Colon (tissue), 2 donors: ENCODE results near the gene STARD10.

Experiments used
- FAIRE-seq: peaks from 2 replicates; lab custom pipeline; 2012; peaks lifted over from hg19 to GRCh38; lab: Jason Lieb, UNC
- donor health status: control.
- donor health status: control.

STARD10 gene

DNA sequence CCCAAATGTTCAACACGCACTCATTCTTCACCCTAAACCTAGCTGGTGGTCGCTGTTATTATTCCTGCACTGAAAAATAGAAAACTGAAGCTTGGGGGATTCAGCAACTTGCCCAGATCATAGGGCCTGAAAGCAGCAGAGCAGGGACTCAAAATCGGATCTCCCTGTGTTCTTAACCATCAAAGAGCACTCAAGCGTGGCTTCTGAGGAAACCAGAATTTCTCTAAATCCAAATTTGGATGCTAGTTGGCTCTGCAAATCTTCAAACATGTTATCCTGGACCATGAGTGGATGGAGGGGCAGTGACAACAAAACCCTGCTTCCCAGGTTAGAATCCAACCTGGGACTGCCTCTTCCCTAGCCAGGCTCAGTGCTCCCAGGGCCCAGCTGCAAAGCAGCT, 30.0 kb downstream of the STARD10 start:
- no peak for FAIRE-seq

DNA sequence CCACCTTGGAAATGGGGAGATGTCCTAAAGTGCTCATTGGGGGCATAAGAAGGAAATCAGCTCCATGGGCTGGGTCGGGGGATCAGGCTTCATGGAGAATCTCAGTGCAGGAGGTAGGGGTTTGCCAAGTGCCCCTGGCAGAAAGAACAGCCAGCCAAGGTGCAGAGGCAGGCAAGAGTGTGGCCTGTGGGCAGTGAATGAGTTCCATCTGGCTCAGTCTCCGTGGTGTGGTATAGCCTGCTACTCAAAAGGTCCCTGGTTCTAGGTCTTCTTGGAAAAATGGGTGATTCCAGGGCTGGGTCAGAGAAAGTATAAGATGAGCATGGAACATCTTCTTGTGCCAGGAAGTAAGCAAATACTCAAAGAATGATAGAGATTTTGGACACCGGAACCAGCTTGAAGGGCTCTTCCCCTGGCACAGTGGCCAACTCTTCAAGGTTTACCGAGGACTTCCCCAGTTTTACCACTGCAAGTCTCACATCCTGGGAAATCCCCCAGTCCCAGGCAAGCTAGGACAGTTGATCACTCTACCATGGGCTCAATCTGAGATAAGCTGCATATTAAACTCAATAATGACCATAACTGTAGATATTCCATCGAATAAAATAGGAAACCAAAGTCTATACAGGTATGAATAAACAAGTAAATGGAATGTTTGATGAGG, 31.1 kb downstream of the STARD10 start:
- no peak for FAIRE-seq

DNA sequence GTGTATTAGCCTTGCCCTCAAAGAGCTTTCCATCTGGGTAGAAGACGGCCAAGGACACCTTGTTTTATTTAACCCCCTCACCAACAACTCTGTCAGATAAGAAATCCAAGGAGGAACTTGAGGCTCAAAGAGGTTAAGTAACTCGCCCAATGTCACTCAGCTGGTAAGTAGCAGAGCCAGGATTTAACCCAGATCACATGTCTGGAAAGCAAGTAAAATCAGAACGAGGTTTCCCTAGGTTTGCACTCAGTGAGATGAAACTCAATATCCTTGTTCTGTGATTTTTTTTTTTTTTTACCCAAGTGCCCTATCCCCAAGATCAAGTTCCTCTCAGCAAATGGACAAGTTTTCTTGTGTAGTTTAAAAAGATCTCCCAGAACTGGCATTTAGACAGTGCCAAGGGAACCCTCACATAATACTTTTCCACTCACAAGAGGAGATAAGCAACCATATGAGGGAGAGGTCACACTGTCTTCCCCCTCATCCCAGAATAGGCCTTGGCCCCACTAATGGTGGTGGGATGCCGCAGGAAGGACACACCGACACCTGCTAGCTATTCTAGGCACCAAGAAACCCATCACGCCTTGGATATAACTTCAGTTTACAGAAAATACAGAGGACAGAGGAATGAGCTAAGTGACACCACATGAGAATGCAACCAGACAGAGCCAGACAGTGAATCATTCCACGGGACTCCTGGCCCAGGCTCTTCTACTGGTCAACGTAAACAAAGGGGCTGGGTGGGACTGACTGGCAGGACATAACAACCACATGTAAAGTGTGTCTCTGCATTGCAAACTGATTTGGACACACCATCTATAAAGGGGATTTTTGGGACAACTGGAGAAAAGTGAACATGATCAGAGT, 33.1 kb downstream of the STARD10 start:
- FAIRE-seq = no peak

DNA sequence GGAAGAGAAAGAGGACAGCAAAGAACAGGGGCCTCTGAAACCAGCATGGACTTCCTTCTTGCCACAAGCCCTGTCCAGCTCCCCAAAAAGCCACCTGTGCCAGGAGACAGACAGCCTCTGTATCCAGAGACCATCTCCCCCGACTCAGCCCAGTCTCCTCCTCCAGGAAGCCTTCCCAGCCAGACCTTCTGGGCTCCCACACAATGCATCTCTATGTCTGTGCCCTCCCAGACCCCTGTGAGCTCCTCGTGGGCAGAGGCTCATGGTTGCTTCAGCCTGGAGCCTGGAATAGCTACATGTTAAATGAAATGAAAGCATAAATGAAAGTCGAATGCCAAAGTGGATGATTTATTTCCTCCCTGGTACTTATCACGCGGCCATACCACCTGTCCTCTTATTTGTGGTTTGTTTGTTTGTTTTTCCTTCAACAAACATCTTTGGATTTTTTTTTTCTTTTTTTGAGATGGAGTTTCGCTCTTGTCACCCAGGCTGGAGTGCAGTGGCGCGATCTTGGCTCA, 34.3 kb downstream of the STARD10 start:
- no peak for FAIRE-seq

DNA sequence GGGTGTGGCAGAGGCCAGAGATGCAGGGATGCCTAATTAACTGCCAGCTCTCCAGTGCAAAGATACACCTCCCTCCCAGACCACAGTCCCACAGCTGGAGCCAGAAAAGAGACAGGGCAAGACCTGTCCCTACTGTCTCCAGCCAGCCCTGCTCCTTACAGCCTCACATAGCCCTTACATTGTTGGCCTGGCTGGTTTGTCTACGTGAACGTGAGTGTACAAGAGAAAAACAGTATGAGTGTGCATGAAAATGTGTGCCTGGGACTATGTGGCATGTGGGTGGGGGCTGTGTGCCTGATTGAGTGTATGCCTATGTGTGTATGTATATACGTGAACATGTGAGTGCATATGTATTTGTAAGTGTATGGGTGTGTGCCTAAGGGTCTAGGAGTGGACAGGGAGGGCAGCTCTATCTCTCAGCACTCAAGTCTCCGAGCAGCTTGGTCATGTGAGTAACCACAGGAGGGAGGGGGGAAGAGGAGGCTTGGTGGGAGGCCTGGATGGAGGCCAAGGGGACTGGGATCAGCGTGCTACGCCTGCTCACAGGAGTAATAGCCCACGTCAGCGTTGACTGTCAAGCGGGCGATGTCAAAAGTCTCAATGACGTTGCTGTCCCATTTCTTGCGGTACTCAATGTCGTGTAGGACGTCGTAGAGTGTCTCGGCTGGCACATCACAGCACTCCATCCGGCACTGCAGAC, 35.0 kb downstream of the STARD10 start:
- FAIRE-seq = no peak

DNA sequence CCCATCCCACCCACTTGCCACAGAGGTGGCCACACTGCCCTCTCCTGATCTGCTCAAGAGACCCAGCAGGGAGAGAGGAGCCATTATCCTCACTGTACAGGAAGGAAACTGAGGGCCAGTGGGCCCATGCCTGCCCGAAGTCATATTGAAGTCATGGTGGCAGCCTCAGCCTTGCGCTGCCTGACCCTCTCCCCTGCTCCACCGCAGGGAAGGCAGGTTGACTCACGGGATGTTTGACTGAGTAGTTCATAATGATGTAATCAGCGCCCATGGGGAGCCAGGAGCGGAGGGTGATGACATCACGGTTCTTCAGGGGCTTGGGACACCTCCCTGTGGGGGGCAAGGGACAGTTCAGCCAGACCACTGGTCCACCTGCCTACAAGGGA, 35.5 kb downstream of the STARD10 start:
- FAIRE-seq = no peak

DNA sequence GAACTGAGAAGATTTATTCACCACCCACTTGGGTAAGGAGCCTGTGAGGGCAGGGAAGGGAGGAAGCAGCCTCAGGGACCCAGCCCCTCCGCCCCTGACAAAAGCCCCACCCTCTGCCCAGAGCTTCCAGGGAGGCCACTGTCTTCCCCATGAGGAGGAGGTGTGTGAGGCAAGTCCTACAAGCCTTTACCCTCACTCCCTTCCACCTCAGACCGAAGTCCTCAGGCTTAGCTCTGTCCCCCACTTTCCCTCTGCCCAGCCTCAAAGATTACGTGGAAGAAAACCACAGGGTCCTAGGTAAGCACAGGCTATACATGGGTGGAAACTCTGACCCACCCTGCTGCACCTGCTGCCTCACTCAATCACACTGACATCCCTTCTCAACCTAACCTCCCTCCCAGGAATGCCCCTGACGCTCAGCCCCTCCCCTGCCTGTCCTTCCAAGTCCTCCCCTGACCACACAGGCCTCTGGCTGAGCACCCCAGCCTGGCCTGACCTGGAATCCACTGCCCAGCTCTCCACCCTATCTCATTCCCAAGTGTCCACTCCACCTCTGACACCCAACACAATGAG, 38.0 kb downstream of the STARD10 start:
- no peak for FAIRE-seq

DNA sequence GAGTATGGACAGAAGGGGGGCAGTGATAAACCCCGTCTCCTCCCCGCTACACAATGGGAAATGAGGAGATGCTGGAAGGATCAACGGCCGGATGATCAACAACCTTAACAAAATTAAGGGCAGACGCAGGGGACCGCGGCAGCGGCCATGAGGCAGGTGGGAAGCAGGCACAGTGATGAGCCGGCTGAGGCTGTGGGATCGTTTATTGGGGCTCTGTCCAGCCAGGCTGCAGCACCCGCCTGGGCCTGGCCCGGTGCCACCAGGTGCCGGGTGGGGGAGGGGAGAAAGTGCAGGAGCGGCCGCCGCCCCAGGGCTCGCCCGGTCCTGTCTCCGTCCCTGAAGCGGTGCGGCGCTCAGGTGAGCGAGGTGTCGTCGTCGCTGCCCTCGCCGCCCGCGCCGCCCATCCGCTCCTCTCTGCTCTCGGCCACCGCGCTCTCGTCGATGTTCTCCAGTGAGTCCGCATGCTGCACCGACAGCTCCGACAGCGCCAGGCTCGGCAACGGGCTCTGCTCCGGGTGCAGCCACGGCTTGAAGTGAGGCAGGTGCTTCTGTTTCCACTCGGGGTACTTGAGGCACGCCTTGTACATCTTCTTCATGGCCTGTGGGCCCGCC, 39.2 kb downstream of the STARD10 start:
- FAIRE-seq = no peak

DNA sequence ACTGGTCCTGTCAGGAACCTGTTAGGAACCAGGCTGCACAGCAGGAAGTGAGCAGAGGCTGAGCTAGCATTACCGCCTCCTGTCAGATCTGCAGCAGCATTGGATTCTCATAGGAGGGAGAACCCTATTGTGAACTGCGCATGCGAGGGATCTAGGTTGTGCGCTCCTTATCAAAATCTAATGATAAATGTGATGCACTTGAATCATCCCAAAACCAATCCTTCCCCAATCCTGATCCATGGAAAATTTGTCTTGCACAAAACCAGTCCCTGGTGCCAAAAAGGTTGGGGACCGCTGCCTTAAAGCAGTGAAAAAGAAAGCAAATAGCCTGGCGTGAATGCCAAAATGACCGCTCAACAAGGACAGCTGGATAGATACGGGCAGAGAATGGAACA, 39.7 kb downstream of the STARD10 start:
- no peak for FAIRE-seq

DNA sequence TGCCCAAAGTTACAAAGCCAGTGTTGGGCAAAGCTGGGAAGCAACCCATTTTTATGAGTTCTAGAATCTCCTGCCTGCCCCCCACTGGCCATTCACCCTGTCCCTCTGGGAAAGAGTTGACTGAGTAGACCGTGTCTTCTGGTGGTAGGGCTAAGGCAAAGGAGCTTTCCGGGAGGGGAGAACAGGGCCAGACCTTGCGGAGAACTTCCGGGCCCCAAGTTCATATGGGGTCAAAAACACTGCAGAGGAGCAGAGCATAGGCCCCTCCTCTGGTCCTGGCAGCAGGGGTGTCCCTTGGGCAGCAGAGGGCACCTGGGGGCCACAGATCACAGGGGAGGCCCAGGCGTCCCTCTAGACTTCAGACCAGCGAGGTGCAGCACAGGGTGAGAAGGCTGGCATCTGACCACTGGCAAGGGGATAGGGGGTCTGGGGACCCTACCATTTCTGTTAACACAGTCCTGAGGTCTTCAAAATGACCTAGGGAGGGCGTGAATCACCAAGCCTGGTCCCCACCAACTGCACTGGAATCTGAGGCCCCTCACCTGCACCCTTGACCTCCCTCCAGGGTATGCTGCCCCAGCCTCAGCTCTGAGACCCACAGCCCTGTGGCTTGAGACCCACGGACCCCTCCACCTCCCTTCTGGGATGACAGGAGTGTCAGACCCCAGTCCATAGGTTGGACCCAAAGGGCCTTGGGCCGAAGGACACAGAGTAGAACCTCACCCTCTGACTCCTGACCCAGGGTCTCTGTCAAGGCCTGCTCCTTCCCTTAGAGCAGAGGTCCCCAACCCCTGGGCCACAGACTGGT, 40.3 kb downstream of the STARD10 start:
- FAIRE-seq = no peak

DNA sequence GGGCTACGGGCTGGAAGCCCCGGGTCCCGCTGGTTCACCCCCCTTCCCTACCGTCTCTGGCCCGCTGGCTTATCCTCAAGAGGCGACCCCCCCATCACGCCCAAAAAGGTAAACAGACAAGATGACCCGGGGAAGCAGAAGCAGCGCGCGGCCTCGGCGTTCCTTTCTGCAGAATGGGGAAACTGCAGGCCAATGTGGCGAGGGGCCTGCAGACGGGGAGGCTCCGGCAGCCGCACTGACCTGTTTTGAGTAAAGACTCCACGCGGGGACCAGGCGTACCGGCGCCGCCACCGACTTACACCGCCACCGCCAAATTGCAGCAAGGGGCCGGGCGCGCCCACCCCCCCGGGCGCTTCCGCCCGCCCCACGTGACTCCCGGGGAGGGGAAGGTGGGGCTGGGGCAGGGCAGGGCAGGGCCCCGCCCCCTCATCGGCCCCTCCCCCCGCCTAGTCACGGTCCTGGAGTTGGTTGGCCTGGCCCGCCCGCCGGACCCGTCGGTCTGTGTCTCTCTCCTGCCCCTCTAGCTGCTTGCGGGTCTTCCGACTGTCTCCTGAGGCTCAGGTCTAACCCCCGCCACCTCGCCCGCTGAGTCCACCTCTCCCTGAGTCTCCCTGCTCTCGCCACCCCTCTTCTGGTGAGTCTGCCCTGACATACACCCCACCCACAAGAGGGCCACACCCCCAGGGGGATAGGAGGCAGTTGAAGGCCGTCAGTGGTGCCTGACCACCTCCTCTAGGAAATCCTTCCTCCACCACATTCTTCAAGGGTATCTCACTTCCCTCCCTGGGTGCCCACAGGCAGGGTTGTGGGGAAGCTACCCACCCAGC, 41.5 kb downstream of the STARD10 start, which contains the start of gene ARAP1:
Gene ARAP1, minus strand, starts transcription at position 321 of the 827 bp plus-strand sequence. CDS start 25,280 bp downstream, outside the sequence.
- FAIRE-seq = no peak

DNA sequence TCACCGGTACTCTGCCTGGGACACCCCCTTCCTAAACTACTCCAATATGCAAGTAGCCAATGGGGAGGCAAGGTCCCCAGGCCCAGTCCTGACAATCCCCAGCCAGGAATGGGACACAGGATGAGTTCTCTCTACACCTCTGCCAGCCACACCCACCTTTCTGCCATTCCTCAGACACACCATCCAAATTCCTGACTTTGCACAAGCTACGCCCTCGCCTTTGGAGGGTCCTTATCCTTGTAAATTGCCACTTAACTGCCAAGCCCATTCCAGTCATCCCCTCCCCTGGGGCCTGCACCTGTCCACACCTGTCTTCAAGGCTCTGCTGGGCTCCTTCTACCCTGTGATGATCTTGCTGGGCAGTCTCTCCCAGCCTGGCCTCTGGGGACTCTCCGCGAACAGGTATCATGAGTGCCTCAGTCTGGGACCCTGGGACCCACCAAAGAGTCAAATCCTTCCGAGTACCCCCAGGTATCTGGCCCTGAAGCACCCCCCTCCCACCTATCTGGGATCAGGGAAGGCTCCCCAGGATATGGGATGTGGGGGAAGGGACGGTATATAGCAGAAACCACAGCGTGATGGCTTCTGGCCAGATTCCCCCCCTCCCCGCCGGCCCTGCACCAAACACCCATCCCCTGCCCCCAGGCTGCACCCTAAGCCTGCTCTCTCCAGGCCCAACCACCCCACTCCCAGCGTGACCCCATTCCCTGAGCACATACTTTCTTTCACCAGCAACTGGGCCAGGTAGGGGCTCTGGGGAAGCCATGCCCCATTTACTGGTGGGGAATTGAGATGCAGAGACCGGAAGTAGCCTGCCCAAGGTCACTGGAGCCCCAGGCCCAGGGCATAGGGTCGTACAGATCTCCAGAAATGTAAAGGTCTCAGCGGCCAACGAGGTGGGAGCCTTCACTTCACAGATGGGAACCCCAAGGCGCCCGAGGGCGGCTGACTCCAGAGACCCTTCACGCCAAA, 42.4 kb downstream of the STARD10 start:
- no peak for FAIRE-seq

DNA sequence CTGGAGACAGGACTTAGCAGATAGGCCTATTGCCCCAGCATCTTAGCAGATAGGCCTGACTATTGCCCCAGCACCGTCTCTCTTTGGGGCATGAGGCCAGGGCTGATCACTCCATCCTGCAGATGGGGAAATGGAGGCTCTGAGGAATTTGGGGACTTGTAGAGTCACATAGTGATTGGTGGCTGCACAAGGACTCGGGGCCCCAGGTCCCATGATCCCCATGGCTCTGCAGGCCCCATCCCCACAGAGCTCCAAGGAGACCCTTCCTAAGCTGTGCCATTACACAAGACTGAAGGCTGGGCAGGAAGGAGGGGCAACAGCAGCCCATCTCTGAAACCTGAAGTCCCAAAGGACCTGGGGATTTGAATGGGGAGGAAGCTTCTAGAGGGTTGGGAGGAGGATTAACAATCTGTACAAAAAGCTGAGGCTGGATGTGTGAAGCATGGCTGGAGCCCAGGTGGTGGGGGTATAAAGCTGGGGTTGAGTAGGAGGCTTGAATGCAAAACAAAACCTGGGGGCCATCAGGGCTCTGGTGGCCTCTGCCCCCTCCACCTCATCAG, 43.2 kb downstream of the STARD10 start:
- no peak for FAIRE-seq

DNA sequence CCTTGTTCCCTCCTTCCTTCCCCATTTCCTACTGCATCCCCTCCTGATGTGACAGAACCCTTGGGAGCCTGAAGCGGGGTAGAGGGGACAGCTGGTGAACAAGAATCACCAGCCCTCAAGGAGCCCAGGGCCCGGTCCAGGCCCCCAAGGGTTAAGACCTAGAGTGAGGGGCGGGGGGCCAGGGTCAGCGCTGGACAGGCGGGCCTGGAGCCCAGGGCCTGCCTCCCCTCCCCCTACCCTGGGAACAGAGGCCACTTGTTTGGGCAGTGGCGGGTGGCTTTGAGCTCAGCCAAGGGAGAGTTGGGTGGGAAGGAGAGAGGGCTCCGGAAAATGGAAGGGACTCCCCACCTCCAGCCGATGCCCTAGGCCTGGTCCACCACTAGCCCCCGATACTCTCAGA, 43.8 kb downstream of the STARD10 start:
- no peak for FAIRE-seq

DNA sequence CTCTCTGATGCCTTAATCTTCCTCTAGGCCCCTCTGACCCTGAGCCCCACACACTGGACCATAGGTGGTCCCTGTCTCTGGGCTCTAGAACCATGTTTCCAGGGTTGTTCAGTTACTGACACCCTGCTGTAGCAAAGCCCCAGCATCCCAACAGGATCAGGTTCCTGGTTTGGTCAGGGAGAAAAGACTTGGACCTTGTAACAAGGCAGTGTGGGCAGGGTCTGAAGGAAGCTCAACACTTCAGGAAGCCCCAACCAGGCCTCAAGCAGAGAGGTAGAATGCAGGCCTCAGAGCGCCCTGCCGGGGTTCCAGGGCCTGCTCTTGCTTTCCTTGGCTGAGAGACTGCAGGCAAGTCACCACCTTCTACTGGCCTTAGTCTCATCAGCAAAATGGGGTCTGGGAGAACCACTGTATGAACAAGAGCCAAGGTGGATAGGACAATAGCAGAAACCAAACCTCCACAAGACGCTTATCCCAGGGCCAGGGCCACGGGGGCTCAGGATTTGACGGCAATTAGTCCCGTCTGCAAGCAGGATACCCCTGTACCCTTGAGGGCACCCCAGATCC, 46.5 kb downstream of the STARD10 start:
- no peak for FAIRE-seq

DNA sequence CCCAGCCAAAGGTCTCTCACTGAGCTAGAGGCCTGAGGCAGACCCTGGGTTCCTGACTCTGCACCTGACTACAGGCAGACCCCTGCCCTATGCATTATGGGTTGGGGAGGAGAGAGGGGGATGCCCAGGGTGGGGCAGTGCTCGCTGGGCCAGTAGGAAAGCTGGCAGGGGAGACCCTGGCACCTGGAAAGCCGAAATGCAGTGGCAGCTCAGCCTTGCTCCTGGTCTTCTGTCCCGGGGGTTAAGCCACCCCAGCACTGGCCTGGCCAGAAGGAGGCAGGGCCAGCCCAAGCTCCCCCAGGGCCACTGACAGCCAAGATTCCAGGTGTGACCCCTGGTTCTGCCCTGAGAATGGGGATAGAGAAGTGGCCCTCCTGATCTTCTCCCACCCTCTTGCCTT, 47.0 kb downstream of the STARD10 start:
- no peak for FAIRE-seq

DNA sequence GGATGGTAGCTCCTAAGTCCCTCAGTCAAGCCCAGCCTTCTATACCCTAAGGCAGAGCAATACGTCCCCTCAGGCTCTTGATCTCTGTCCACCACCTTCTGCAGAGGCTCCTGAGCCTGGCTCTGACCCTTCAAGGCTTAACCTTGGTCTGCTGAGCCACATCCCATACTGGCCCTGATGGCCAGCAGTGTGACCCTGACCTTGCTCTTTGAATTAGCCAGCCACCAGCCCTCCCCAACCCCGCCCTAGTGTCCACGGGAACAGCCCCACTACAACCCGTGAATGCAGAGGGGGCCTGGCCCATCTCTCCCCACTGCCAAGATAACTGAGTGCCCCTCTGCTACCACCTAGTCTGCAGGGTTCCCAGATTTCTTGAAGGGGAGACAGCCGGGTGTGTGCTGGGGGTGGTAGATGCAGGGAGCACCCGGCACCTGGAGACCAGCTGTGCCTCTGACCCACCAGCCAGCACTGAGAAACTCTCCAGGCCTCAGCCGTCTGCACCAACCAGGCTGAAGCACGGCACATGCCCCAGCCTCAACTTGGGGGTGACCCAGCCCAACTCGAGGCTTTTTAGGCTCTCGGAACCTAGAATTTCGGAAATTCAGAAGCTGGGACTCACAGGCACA, 47.8 kb downstream of the STARD10 start:
- no peak for FAIRE-seq

DNA sequence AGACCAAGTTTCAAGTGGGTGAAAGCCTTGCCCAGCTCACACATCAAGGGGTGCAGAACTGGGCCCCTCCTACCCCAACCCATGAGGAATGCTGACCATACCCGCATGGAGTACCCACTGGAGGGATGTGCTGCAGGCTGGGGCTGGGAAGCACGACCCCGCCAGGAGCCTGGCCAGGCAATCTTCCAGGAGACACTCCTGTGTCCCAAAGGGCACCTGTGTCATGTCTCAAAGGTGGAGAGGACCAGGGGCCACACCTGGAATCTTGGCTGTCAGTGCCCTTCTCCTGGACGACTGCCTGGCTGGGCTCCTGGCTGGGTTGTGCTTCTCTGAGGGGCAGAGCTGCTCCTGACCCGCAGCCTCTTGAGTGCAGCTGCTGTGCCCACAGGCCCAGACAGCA, 48.3 kb downstream of the STARD10 start:
- FAIRE-seq = no peak
